HCT116 (cell line): ENCODE measurements around the gene RAC2. TPM values are rescaled to one million over a fixed set of nuclear protein-coding genes. Genes with fewer than 3 reads are reported as not detected.

Source experiments
- CBX3 ChIP-seq: IDR thresholded peaks from 2 replicates; pipeline ENCODE4 v1.6.1; 2012; ENCODE audit warnings: low read depth
- EZH2phosphoT487 ChIP-seq: fragments of 200-600 bp; IDR thresholded peaks from 2 replicates; pipeline ENCODE4 v1.6.1; 2018; ENCODE audit warnings: antibody characterized with exemption, borderline replicate concordance
- FOSL1 ChIP-seq: IDR thresholded peaks from 2 replicates; pipeline ENCODE4 v1.6.1; 2012; ENCODE audit warnings: low read depth
- POLR2A ChIP-seq: IDR thresholded peaks from 2 replicates; pipeline ENCODE4 v1.7.0; 2011; ENCODE audit warnings: borderline replicate concordance; ENCODE audit not compliant: insufficient read depth, insufficient read length; ENCODE audit errors: extremely low read depth
- SP1 ChIP-seq: IDR thresholded peaks from 2 replicates; pipeline ENCODE4 v1.6.1; 2012; ENCODE audit warnings: low read depth
- TCF7L2 ChIP-seq: IDR thresholded peaks from 2 replicates; pipeline ENCODE4 v1.7.0; 2011; ENCODE audit warnings: borderline replicate concordance, inconsistent platforms; ENCODE audit not compliant: insufficient read depth, insufficient read length; ENCODE audit errors: extremely low read depth
- YY1 ChIP-seq: IDR thresholded peaks from 2 replicates; pipeline ENCODE4 v1.6.1; 2011; ENCODE audit warnings: low read length, low read depth, moderate library complexity, mild to moderate bottlenecking; ENCODE audit not compliant: insufficient replicate concordance; ENCODE audit errors: extremely low read depth
- ZFX ChIP-seq: fragments of 450-650 bp; IDR thresholded peaks from 2 replicates; pipeline ENCODE4 v1.6.1; 2017
- total RNA-seq: library from RNA; stranded (reverse); gene quantifications from one replicate; pipeline ENCODE4 v1.2.1, GENCODE V29; 2021; ENCODE audit not compliant: unreplicated experiment
- TF ChIP-seq, protein P1 (sequence below), 3 experiments: fragments of 200-600 bp in 1 of 3; sonication (generic) in 1 of 3; IDR thresholded peaks in 2 of 3; conservative IDR thresholded peaks in 1 of 3; 2 replicates each; pipeline ENCODE4 v1.5.1; 2012 to 2017; ENCODE audit warnings: low read depth in 2 of 3, low read length in 2 of 3, antibody characterized with exemption in 1 of 3, borderline replicate concordance in 1 of 3, control low read depth in 1 of 3, mild to moderate bottlenecking in 1 of 3, mixed read lengths in 1 of 3, mixed run types in 1 of 3, moderate library complexity in 1 of 3; ENCODE audit not compliant: insufficient read depth in 1 of 3
- TF ChIP-seq, protein P2 (sequence below): IDR thresholded peaks from 2 replicates; pipeline ENCODE4 v1.6.1; 2012; ENCODE audit warnings: low read depth

RAC2 gene
- total RNA-seq, 1 experiment from 2014 or later, result 62.0 TPM

- TF ChIP-seq TCF7L2 (no peak), YY1 (no peak), CBX3 (no peak), FOSL1 (peak; percentile 24), EZH2phosphoT487 (no peak), ZFX (no peak), POLR2A (no peak), SP1 (0 out of 2 replicates have a peak, but pooled peaks have one; percentile 20)
- TF ChIP-seq, protein P1, sequence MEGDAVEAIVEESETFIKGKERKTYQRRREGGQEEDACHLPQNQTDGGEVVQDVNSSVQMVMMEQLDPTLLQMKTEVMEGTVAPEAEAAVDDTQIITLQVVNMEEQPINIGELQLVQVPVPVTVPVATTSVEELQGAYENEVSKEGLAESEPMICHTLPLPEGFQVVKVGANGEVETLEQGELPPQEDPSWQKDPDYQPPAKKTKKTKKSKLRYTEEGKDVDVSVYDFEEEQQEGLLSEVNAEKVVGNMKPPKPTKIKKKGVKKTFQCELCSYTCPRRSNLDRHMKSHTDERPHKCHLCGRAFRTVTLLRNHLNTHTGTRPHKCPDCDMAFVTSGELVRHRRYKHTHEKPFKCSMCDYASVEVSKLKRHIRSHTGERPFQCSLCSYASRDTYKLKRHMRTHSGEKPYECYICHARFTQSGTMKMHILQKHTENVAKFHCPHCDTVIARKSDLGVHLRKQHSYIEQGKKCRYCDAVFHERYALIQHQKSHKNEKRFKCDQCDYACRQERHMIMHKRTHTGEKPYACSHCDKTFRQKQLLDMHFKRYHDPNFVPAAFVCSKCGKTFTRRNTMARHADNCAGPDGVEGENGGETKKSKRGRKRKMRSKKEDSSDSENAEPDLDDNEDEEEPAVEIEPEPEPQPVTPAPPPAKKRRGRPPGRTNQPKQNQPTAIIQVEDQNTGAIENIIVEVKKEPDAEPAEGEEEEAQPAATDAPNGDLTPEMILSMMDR (IDR thresholded peaks at IDR 0.05 in 2 of 3, conservative IDR thresholded peaks at IDR 0.05 in 1 of 3; ENCODE audit: borderline replicate concordance in 1 of 3, insufficient read depth in 1 of 3, low read depth in 2 of 3, low read length in 2 of 3), result no peak
- TF ChIP-seq, protein P2, sequence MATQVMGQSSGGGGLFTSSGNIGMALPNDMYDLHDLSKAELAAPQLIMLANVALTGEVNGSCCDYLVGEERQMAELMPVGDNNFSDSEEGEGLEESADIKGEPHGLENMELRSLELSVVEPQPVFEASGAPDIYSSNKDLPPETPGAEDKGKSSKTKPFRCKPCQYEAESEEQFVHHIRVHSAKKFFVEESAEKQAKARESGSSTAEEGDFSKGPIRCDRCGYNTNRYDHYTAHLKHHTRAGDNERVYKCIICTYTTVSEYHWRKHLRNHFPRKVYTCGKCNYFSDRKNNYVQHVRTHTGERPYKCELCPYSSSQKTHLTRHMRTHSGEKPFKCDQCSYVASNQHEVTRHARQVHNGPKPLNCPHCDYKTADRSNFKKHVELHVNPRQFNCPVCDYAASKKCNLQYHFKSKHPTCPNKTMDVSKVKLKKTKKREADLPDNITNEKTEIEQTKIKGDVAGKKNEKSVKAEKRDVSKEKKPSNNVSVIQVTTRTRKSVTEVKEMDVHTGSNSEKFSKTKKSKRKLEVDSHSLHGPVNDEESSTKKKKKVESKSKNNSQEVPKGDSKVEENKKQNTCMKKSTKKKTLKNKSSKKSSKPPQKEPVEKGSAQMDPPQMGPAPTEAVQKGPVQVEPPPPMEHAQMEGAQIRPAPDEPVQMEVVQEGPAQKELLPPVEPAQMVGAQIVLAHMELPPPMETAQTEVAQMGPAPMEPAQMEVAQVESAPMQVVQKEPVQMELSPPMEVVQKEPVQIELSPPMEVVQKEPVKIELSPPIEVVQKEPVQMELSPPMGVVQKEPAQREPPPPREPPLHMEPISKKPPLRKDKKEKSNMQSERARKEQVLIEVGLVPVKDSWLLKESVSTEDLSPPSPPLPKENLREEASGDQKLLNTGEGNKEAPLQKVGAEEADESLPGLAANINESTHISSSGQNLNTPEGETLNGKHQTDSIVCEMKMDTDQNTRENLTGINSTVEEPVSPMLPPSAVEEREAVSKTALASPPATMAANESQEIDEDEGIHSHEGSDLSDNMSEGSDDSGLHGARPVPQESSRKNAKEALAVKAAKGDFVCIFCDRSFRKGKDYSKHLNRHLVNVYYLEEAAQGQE, result no peak
These were observed 38.3 kb upstream of the RAC2 start, which contains the start of gene CYTH4 (continued) for GRCh38 chr22:37282385-37282677.
